ENCODE measurements around the gene TOP3A.

DNA sequence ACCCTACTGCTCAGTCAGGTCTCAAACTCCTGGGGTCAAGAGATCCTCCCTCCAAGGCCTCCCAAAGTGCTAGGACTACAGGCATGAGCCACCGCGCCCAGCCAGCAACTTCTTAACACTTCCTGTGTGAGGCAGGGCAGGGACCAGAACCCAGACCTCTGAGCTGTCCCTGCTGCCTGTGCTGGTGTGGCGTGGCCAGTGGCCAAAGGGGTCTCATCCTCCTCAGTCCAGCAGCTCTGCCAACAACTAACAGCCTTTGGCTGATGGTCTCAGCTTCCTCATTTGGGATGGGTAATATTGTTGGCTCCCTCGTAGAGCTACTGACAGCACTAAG is 90.8 kb downstream of the TOP3A start:
- TF ChIP-seq REST (IDR thresholded peaks at IDR 0.05; ENCODE audit: low read depth), result no peak
- no peak for TF ChIP-seq CREB1 (IDR thresholded peaks at IDR 0.05; ENCODE audit: low read depth)
- no peak for TF ChIP-seq CEBPB (IDR thresholded peaks at IDR 0.05)
- no peak for TF ChIP-seq NFIC (IDR thresholded peaks at IDR 0.05)
- TF ChIP-seq TEAD4 (IDR thresholded peaks at IDR 0.05), result no peak
- no peak for TF ChIP-seq MAX (IDR thresholded peaks at IDR 0.05)
- no peak for TF ChIP-seq ZBTB7A (IDR thresholded peaks at IDR 0.05; ENCODE audit: low read depth)
- no peak for TF ChIP-seq EP300 (IDR thresholded peaks at IDR 0.05; ENCODE audit: borderline replicate concordance)
- TF ChIP-seq RAD21 (IDR thresholded peaks at IDR 0.05; ENCODE audit: low read depth), result no peak
- no peak for TF ChIP-seq TAF1 (IDR thresholded peaks at IDR 0.05; ENCODE audit: low read depth)
- TF ChIP-seq EGR1 (IDR thresholded peaks at IDR 0.05), result no peak
- TF ChIP-seq FOXM1 (IDR thresholded peaks at IDR 0.05; ENCODE audit: borderline replicate concordance, low read depth), result no peak
- TF ChIP-seq TCF12 (IDR thresholded peaks at IDR 0.05; ENCODE audit: low read depth), result no peak
- no peak for TF ChIP-seq YY1 (IDR thresholded peaks at IDR 0.05; ENCODE audit: low read depth)

All from Ishikawa (cell line).